Left lung (tissue), 10 donors: ENCODE results near the gene PPP2R2B. TPM values are rescaled to one million over a fixed set of nuclear protein-coding genes. Genes with fewer than 3 reads are reported as not detected.

Source experiments
- ATAC-seq: fragments of 200-7000 bp; cut with Tn5 transposase; one replicate; pipeline ENCODE4 v1.9.1; 2020; ENCODE audit warnings: moderate library complexity
- DNase-seq, 4 donors: peaks; one replicate each; pipeline ENCODE4 v3.0.0-alpha.2; 2013 to 2020
- H3K27ac ChIP-seq, 2 donors: fragments of 200-600 bp; sonication (generic) in 1 of 2; one replicate each; pipeline versions ENCODE4 v1.5.0 to v1.8.0; 2020 to 2021
- H3K27me3 ChIP-seq, 2 donors: fragments of 200-600 bp; sonication (generic) in 1 of 2; one replicate each; pipeline versions ENCODE4 v1.5.0 to v1.8.0; 2020 to 2021
- H3K36me3 ChIP-seq, 2 donors: fragments of 200-600 bp; sonication (generic) in 1 of 2; one replicate each; pipeline versions ENCODE4 v1.5.0 to v1.8.0; 2020 to 2021
- H3K4me1 ChIP-seq, 2 donors: fragments of 200-600 bp; one replicate each; pipeline ENCODE4 v1.8.0; 2021
- H3K4me3 ChIP-seq, 2 donors: fragments of 200-600 bp; sonication (generic) in 1 of 2; one replicate each; pipeline versions ENCODE4 v1.5.0 to v1.8.0; 2020 to 2021; ENCODE audit warnings: mild to moderate bottlenecking in 1 of 2
- H3K9me3 ChIP-seq, 2 donors: fragments of 200-600 bp; sonication (generic) in 1 of 2; one replicate each; pipeline versions ENCODE4 v1.5.0 to v1.8.0; 2020 to 2021
- CTCF ChIP-seq, 2 donors: fragments of 200-600 bp; sonication (generic) in 1 of 2; IDR thresholded peaks; one replicate each; pipeline versions ENCODE4 v1.5.0 to v1.8.0; 2021; ENCODE audit warnings: antibody characterized with exemption in 2 of 2
- intact Hi-C, 2 donors: fragments of 100-400 bp; cut with DNase I; formaldehyde crosslinking; loops; one replicate each; pipeline versions ENCODE4 v1.11.2 to v1.14.2; 2022
- polyA plus RNA-seq, 6 donors: library from polyadenylated mRNA; unstranded; fragments of 120-200 nt; gene quantifications; one replicate each; pipeline ENCODE4 v1.2.1, GENCODE V29; 2013; ENCODE audit not compliant: insufficient read length in 6 of 6
- total RNA-seq, 2 donors: library from RNA; stranded (reverse); fragmentation: NEBNext Ultra II Directional; extraction: Animal tissue kit (Norgen Biotek cat#: 25700); gene quantifications; one replicate each; pipeline ENCODE4 v1.2.1, GENCODE V29; 2021
- donor health status: DM: no; HTN: yes; CAD: no.
- donor health status: DM: no; HTN: no; CAD: no.

PPP2R2B gene
- total and polyA plus RNA-seq, 8 donors: 0.23 to 1.5 (median 0.43) TPM

DNA sequence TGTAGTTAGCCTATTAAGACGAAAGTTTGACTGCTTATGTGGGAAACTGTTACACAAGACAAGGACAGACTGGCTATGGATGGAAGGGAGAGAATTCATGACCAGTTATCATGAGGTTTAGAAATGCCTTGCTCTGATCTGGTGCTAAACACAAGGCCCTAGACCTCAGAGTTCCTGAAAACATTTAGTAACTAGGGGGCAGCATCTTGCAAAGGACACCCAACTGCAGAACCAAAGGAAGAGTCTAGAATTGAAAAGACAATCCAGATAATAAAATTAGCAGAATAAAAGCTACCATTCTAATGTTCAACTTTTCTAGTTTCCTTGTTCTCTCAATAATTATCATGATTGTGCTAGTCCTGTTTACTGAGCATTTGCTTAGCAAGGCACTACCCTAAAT, 232.1 kb downstream of the PPP2R2B start:
- no peak for TF ChIP-seq CTCF (IDR thresholded peaks at IDR 0.05)
- Histone ChIP-seq H3K36me3 (no peaks in the 10 kb centered on the region), H3K27me3 (no peaks in the 10 kb centered on the region), H3K4me1 (no peaks in the 10 kb centered on the region), H3K27ac (no peak overlapping the region), H3K4me3 (no peak overlapping the region), H3K9me3 (no peaks in the 10 kb centered on the region)
- DNase-seq (no peak), ATAC-seq (no peak)
- intact Hi-C loops: no loop called here

GRCh38 chr5:146645342-146645741, 233.2 kb downstream of the PPP2R2B start:
- no peaks in the 10 kb centered on the region for H3K4me1 ChIP-seq
- DNase-seq: no peak

DNA sequence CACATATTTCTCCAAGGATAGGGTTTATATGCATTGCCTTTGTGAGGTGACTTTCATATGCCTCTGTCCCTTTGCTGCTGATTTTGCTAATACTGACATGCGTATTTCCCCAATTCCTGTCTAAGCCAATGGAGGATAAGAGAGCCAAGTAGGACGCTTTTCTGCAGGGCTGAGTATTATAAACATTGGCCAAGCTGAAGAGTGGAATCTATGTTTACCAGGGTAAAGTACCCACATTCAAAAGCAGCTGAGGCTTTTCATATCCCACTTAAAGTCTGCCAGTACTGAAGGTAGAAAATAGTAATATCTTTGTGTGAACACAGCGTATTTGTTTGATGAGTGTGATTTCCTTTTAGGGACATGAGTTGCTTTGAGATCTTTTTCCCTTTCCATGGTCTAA, 233.7 kb downstream of the PPP2R2B start:
- DNase-seq (no peak), ATAC-seq (no peak)
- Histone ChIP-seq H3K27me3 (no peaks in the 10 kb centered on the region), H3K4me1 (no peaks in the 10 kb centered on the region), H3K4me3 (no peak overlapping the region), H3K9me3 (no peaks in the 10 kb centered on the region), H3K36me3 (no peaks in the 10 kb centered on the region), H3K27ac (no peak overlapping the region)
- TF ChIP-seq CTCF (IDR thresholded peaks at IDR 0.05): no peak
- intact Hi-C loops: no loop called here

More at GRCh38 chr5:146645342-146645741, 233.2 kb downstream of the PPP2R2B start:
- intact Hi-C loops: no loop called here
- Histone ChIP-seq H3K27me3 (no peaks in the 10 kb centered on the region), H3K36me3 (no peaks in the 10 kb centered on the region), H3K27ac (no peak overlapping the region), H3K9me3 (no peaks in the 10 kb centered on the region), H3K4me3 (no peak overlapping the region)
- no peak for TF ChIP-seq CTCF (IDR thresholded peaks at IDR 0.05)
- ATAC-seq: no peak

GRCh38 chr5:146643776-146644175, 234.8 kb downstream of the PPP2R2B start:
- TF ChIP-seq CTCF (IDR thresholded peaks at IDR 0.05): no peak
- H3K4me1 ChIP-seq: no peaks in the 10 kb centered on the region
- intact Hi-C loops: no loop called here
- H3K4me3 ChIP-seq: no peak overlapping the region
- ATAC-seq (no peak), DNase-seq (no peak)
- H3K36me3 ChIP-seq: no peaks in the 10 kb centered on the region
- no peaks in the 10 kb centered on the region for H3K9me3 ChIP-seq
- H3K27ac ChIP-seq: no peak overlapping the region
- H3K27me3 ChIP-seq: no peaks in the 10 kb centered on the region

DNA sequence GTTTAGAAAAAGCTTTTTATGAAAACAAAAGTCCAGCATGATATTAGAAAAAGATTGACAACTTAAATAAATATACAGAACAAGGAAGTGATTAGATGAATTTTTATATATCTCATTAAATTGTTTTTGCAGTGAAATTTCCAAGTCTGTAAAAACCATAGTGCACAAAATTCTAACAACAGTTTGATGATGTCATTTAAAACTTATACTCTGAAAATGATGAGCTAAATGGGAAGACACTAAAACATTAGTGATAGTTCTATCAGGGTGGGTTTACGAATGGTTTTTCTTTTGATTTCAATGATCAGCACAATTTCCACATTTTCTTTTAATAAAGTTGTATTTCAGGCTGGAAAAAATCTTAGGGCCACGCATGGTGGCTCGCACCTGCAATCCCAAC, 236.1 kb downstream of the PPP2R2B start:
- Histone ChIP-seq H3K27ac (no peak overlapping the region), H3K27me3 (no peaks in the 10 kb centered on the region), H3K4me1 (no peaks in the 10 kb centered on the region), H3K9me3 (no peaks in the 10 kb centered on the region), H3K4me3 (no peak overlapping the region), H3K36me3 (no peaks in the 10 kb centered on the region)
- no peak for DNase-seq
- TF ChIP-seq CTCF (IDR thresholded peaks at IDR 0.05): no peak
- ATAC-seq: no peak
- intact Hi-C loops: no loop called here
